OCI-LY7 (cell line): ENCODE results near the gene FGGY.

Experiments
- CTCF ChIP-seq: fragments of 200-600 bp; sonication (generic); conservative IDR thresholded peaks from 2 replicates; pipeline ENCODE4 v1.5.1; 2014; ENCODE audit warnings: mild to moderate bottlenecking, antibody characterized with exemption, low read length, moderate library complexity, mixed read lengths
- EZH2phosphoT487 ChIP-seq: fragments of 200-600 bp; sonication (generic); IDR thresholded peaks from 2 replicates; pipeline ENCODE4 v1.6.1; 2018; ENCODE audit warnings: low read depth, borderline replicate concordance, mild to moderate bottlenecking, mixed run types, antibody characterized with exemption, low read length, moderate library complexity, mixed read lengths

- TF ChIP-seq CTCF = no peak
- no peak for TF ChIP-seq EZH2phosphoT487
Measured at GRCh38 chr1:59357645-59358320, 60.9 kb downstream of the FGGY start.
